Hypothalamus (tissue), 51 donors: ENCODE data around the gene SLC13A3.

ENCODE experiments used
- DNase-seq, 51 donors: peaks; one replicate each; lab custom pipeline; 2025; lab: John Stamatoyannopoulos, UW

The SLC13A3 gene

DNA sequence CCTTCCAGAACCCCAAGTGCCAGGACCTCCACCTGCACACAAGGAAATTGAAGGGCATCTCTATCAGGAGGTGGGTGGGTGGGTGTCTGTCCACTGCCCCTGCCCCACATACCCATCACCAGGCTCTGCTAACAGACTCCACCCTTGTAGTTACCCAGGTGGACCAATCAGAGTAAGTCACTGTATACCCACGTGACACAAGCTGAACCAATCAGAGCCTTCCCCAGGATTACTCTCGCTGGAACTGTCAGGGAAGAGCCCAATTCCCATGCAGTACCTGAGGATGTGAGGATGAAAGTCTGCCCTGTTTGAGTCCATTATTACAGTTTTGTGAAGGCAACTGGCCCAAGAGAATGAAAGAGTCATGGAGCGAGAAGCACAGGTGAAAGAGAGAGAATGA lies 105.0 kb downstream of the SLC13A3 start:
- no peak for DNase-seq

DNA sequence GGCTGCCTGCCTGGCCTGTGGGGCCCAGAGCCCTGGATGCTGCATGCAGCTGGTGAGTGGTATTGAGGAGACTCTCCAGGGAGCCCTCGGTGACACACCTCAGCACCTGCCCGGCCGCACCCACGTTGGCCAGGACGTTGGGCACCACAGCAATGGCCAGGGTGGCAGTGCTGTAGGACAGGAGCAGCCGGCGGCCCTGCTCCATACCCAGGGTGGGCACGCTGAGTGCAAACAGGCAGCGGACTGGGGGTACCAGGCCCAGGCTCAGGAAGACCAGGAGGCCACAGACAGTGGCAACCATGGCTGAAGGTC lies 105.5 kb downstream of the SLC13A3 start:
- no peak for DNase-seq

DNA sequence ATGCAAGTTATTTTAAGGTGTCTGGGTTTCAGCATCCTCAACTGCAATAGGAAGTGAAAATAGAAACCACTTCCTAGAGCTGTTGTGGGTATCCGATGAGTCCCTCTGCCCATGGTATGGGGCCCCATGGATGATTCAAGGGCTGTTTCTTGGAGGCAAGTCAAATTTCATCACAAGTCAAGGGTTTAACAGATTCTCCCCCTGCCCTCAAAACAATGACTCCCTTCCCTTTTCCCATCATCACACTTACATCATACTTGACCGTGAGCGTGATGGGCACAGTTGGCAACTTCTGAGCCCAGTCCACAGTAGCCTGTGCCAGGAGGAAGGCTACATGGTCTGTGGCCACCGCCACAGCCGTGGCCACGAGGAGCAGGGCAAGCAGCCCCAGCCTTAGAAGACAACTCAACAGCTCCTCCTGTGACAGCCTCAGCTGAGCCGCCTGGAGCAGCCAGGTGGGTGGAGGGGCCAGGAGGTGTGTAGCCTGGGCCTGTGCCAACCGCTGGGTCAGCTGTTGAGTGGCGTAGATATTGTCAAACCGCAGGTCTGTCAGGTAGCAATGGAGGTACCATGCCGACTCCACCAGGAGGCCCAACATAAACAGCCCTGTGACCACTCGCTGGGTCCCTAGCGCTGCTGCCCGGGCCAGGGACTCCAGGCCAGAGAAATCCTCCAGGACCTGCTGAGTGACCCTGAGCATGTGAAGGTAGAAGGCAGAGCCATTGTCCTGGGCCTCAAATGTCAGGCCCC lies 106.0 kb downstream of the SLC13A3 start:
- DNase-seq = peak in 3 of 51 donors; percentile 7 to 42 (median 11)

DNA sequence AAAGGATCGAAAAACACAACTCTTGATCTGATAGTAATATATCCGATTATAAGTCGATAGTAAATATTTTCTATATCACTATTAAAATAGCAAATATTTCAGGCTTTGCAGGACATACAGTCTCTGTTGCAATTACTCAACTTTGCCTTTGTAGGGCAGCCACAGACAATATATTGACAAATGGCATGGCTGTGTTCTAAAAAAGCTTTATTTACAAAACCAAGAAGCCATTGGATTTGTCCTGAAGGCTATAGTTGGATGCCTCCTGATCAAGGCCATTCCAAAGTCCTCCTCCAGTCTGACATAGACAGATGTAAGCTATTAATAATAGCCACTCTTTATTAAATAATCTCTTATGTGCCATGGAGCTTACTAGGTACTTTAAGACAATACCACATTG lies 106.7 kb downstream of the SLC13A3 start:
- no peak for DNase-seq

DNA sequence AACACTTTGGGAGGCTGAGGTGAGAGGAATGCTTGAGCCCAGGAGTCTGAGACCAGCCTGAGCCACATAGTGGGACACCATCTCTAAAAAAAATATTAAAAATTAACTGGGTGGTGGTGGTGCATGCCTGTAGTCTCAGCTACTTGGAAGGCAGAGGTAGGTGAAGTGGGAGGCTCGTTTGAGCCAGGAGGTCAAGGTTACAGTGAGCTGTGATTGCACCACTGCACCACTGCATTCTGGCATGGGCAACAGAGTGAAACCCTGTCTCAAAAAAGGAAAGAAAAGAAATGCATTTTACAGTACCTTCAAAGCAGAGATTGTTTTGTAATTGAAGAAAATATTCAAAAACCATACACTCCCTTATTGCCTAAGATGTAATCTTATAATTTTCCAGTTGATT lies 107.3 kb downstream of the SLC13A3 start:
- DNase-seq = no peak

DNA sequence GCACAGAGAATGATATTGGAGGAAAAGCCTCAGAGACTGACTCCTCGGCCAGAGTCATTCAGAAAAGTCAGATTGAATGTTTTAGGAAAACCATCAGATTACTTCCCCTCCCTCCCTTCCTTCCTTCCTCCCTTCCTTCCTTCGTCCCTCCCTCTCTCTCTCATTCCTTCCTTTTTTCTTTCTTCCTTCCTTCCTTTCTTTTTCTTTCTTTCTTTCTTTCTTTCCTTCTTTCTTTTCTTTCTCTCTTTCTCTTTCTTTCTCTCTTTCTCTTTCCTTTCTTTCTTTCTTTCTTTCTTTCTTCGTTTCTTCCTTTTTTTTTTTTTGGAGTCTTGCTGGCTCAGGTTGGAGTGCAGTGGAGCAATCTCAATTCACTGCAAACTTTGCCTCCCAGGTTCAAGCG lies 108.2 kb downstream of the SLC13A3 start:
- no peak for DNase-seq

DNA sequence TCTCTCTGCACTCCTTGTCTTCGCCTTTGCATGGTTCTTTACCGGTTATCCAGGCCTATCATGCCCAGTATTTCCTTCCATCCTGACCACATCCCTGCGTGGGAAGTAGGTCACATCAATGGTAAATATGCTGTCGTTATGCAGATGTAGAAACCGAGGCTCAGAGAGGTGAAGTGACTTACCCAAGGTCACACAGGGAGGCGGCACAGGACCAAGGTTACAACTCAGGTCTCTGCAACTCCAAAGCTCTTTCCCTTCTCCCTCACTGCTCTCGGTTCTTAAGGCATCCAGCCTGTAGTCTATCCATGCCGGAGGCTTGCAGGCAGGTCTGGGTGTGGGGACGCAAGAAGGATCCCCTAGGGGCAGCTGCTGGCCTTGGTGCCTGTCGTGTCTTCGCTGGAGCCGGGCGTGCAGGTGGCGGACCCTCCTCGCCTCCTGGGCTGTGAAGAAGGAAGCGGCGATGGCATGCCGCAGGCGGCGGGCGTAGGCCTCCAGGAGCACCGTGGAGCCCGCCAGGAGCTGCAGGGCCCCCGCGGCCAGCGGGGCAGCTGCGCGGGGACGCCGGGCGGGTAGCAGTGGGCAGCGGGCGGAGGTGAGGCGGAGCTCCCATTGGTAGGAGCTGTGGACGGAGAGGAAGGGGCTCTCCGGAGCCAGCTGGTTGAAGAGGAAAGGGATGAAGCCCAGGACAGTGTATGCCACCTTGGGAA lies 109.9 kb downstream of the SLC13A3 start:
- DNase-seq = no peak

DNA sequence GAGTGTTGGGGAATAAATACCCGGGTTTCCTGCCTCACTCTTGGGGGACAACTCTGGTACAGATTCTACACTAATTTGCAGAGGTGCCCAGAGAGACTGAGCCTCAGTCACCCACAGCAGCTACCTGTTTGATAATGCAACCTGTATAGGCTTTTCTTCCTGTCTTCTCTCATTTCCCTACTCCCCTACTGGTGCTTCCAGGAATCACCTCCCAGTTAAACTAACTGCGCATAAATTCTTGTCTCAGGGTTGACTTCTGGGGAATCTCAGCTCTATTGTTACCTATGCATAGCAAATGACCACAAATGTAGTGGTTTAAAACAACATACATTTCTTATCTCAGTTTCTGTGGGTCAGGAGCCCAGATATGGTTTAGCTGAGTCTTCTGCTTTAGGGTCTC lies 112.1 kb downstream of the SLC13A3 start:
- DNase-seq = no peak

DNA sequence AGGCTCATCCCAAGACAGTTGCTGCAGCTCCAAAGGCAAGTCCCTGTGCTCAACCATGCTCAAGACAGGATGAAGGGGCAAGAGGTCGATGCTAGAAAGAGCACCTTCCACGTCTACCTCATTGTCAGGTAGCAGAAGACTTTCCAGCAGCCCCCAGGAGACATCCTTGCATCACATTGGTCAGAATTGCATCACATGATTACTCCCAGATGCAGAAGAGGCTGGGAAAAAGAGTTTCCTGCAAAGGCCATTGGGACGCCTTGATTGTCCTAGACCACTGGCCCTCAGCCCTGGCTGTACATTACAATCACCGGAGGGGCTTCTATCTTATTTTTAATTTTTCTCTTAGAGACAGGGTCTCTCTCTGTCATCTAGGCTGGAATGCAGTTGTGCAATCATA lies 120.6 kb downstream of the SLC13A3 start:
- DNase-seq = no peak

DNA sequence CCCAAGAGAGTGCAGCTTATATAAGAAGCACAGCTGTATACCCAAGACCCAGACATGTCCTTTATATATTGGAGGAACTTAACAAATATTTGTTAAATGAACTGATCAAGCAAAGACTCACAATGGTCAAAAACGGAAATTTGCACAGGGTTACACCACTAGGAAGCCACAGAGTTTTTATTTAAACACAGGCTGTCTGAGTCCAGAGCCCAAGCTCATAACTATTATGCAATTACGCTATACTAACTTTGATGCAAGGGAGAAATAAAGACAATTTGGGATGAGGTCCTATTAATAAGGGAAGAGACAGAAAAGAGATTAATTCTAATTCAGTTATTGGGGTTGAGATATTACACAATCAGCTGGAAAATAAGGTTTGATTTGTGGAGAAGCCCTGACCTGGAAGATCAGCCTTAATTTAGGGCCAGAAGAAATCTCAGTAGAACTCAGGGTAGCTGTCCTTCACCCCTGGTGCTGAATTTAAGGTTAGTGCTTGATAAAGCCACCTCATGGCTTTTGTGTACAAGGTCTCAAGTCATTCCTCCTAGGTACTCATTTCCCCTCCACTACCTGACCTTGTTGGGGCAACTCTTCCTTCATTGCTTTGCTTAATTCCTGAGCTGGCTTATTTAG lies 127.4 kb downstream of the SLC13A3 start:
- no peak for DNase-seq

DNA sequence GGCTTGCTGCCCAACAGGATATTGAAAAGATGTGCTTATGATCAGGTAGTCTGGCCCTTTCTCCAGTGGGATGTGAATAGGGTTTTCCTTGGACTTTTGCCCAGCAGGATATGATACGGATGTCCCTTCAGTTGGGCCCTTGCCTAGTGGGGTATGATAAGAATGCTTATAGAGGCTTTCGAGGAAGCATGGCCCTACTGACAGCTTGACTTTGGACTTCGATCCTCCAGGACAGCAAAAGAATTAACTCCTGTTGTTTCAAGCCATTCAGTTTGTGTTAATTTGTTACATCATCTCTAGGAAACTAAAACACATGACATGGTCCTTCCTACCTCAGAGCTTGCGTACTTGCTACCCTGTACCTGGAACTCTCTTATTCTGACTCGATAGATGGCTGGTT lies 128.2 kb downstream of the SLC13A3 start:
- DNase-seq = no peak

DNA sequence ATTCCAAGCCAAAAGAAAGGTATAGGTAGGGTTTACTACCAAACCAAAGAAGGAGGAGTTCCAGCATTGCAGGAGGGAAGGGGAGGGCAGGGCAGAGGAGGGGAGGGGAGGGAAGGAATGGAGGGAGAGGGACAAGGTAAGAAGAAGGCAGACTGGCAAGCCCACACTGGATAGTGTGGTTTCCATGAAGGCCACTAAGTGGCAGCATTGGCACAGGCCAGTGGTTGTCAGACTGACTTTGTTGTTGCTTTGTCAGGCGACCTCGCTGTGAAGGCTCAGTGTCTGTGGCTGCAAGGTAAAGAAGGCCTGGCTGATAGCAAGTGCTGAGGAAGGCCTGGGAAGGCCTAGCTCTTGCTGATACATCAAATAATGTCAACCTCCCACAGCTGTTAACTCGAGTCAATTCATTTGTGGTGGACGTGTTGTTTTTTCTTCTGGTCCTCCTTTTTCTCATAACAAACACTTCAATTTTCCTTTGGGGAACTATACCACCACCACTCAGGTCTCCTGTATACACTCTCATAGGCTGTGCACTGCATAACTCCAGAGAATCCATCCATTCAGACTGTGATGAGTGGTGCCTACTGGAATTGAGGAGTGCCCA lies 130.2 kb downstream of the SLC13A3 start:
- peak in 33 of 51 donors; percentile 1 to 59 (median 26) for DNase-seq

DNA sequence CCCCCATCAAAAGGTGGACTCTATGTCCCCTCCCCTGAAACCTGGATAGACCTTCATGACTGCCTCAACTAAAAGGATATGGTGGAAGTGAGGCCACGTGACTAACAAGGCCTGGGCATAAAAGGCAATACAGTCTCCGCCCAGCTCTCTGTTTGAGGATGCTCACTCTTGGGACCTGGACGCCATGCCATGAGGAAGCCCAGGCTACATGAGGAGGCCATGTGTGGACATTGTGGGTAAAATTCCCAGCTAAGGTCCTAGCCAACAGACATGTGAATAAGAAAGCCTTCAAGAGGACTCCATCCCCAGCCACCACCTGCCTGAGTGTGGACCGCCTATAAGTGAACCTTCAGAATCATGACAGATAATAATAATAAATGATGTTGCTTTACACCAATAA lies 130.7 kb downstream of the SLC13A3 start:
- DNase-seq = no peak

DNA sequence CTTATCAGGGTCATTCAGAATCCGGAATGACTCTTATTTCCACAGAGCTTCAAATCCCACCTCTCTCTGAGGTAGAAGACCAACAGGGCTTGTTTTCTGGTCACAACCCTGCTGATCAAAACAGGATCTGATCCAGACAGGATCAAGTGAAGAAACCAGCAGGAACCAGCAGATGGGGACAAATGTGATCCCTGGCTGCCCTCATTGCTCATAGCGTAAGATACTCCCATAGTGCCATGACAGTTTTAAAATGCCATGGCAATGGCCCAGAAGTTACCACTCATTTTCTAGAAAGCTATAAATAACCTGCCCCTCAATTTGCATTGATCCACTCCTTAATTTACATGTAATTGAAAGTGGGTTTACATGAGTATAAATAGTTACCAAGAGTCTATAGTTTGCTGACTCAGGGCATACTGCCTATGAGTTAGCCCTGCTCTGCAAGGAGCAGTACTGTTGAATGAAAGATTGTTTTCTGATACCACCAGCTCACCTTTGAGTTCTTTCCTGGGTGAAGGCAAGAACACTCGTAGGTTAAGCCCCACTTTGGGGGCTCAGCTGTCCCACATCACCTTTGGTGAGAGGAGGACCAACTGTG lies 131.7 kb downstream of the SLC13A3 start:
- no peak for DNase-seq

DNA sequence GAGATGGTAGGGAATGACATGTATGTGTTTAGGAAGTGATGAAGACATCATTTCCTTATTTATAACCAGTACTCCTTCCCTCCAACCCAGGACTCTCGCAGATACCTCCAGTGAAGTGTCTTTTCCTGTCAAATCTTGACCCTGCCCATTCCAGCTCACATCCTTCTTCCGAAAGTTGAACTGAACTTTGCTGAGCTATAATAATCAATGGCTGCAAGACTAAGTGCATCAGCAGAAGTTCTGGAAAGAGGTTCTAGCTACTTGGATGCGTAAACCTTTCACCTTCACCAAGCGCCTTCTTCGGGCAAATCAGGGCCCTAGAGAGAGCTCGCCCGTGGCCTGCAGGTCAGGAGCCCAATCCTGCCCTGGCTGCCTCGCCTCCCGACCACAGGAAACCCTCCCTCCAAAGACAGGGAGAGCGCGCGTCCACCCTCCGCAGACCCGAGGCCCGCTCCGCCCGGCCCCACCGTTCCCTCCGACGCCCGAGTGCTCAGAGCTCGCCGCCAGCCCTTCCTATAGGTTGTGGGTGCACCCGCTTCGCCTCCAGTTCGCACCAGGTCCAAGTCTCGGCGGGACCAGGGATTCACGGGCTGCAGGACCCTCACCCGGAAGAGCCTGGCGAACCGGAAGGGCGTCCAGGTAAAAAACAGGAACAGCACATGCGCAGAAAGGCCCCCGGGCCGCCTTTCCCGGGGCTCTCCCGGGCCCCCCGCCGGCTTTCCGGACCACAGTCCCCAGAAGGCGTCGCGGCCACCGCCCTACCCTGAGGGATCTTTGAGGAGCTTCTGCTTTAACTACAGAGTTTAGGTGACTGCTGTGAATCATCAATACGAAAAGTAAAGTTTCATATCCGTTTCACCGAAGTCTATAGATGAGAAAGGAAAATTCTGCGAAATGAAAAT lies 138.1 kb downstream of the SLC13A3 start, which contains the start of gene ZNF334:
ZNF334 (minus strand) TSS at position 617 of the 902 bp plus-strand sequence. CDS start 1,457 bp downstream, outside the sequence.
- peak in 43 of 51 donors; percentile 7 to 81 (median 48) for DNase-seq

DNA sequence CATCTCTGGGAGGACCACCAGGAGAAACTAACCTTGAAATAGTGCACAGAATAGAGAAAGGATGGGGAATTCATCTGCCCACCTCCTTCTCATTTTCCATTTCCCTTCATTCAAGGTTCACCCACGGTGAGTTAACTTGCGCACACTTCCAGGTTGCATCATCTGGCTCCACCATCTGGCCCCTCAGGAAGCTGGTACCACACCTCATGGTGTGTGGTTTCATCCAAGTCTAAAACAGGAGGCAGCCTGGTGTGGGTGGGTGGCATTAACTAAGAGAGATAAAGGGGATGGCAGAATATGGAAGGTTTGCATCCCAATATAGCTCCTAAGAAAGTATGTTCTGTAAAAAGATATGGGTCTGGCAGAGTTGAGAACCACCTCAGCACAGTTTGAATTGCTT lies 141.7 kb downstream of the SLC13A3 start:
- DNase-seq = peak in 1 of 51 donors; percentile 11
